K562 (cell line): ENCODE results near the gene IBA57. TPM values are rescaled to one million over a fixed set of nuclear protein-coding genes. Genes with fewer than 3 reads are reported as not detected.

Source experiments
- ATAC-seq: fragments of 200-7000 bp; cut with Tn5 transposase; 3 replicates; pipeline ENCODE4 v1.9.1; 2020; ENCODE audit warnings: moderate library complexity
- BruUV-seq: library from RNA; stranded (reverse); fragments of 400-500 nt; replicated peaks from 2 replicates; lab custom pipeline; 2021; lab: Mats Ljungman, UMichigan
- CTCF ChIA-PET: fragments of 300-600 bp; formaldehyde crosslinking; extraction: SDS; loops from one replicate; lab custom pipeline; 2021; ENCODE audit warnings: low intra/inter-chr PET ratio; lab: Yijun Ruan, JAX
- POLR2A ChIA-PET: fragments of 300-600, 350-650 bp; sonication (Branson Sonifier 250); formaldehyde crosslinking; extraction: SDS; loops from one replicate; lab custom pipeline; 2021; ENCODE audit warnings: antibody characterized with exemption, inconsistent platforms; lab: Yijun Ruan, JAX
- DNase-seq, 4 experiments: peaks; one replicate each; pipeline versions ENCODE4 v3.0.0 to v3.0.0-alpha.2; 2011 to 2018; ENCODE audit warnings: low spot score in 3 of 4, mixed read lengths in 3 of 4; ENCODE audit errors: extremely low read depth in 1 of 4
- FAIRE-seq: peaks from 2 replicates; lab custom pipeline; 2011; peaks lifted over from hg19 to GRCh38; lab: Jason Lieb, UNC
- H2AFZ ChIP-seq: 2 replicates; pipeline ENCODE4 v1.6.0; 2011; ENCODE audit warnings: low read depth, low read length, control low read depth, inconsistent platforms
- H3K27ac ChIP-seq: fragments of 200-600 bp; 3 replicates; pipeline ENCODE4 v1.8.0; 2011; ENCODE audit warnings: low read depth, mild to moderate bottlenecking, control low read depth, inconsistent platforms, low read length, moderate library complexity, mixed read lengths; ENCODE audit errors: extremely low read depth
- H3K27me3 ChIP-seq, 2 experiments: fragments of 300-600 bp in 1 of 2; 2 replicates in 1 of 2; 3 replicates in 1 of 2; pipeline versions ENCODE4 v1.6.0 to v1.8.0; 2011; ENCODE audit warnings: inconsistent platforms in 2 of 2, low read length in 2 of 2, mild to moderate bottlenecking in 1 of 2, mixed read lengths in 1 of 2, moderate library complexity in 1 of 2; ENCODE audit not compliant: control insufficient read depth in 2 of 2, insufficient read depth in 2 of 2
- H3K36me3 ChIP-seq: fragments of 300-600 bp; 3 replicates; pipeline ENCODE4 v1.8.0; 2011; ENCODE audit warnings: mild to moderate bottlenecking, low read length, inconsistent platforms; ENCODE audit not compliant: control insufficient read depth, insufficient read depth
- H3K4me1 ChIP-seq, 2 experiments: fragments of 200-600 bp in 1 of 2; replicated peaks in 1 of 2; 2 replicates in 1 of 2; 3 replicates in 1 of 2; pipeline versions ENCODE4 v1.5.1 to v1.8.0; 2011; ENCODE audit warnings: inconsistent platforms in 2 of 2, low read length in 2 of 2, mild to moderate bottlenecking in 1 of 2, mixed read lengths in 1 of 2, moderate library complexity in 1 of 2; ENCODE audit not compliant: control insufficient read depth in 2 of 2, insufficient read depth in 2 of 2
- H3K4me2 ChIP-seq: 2 replicates; pipeline ENCODE4 v1.6.1; 2011; ENCODE audit warnings: low read length, control low read depth, inconsistent platforms, mixed read lengths; ENCODE audit not compliant: insufficient read depth
- H3K4me3 ChIP-seq: fragments of 200-600 bp; sonication (generic), shearing (Covaris generic); 2 replicates; pipeline ENCODE4 v1.5.1; 2016; ENCODE audit warnings: control low read depth, inconsistent platforms
- H3K79me2 ChIP-seq: fragments of 200-600 bp; 3 replicates; pipeline ENCODE4 v1.8.0; 2011; ENCODE audit warnings: low read length, inconsistent platforms; ENCODE audit not compliant: control insufficient read depth, insufficient read depth
- H3K9ac ChIP-seq, 2 experiments: 2 replicates each; pipeline versions ENCODE4 v1.6.0 to v1.6.1; 2011; ENCODE audit warnings: low read depth in 2 of 2, low read length in 2 of 2, control low read depth in 1 of 2, inconsistent platforms in 1 of 2, mild to moderate bottlenecking in 1 of 2, mixed read lengths in 1 of 2; ENCODE audit not compliant: insufficient read depth in 1 of 2
- H3K9me1 ChIP-seq: one replicate; pipeline ENCODE4 v1.6.0; 2011; ENCODE audit warnings: inconsistent platforms, mild to moderate bottlenecking, low read length, moderate library complexity; ENCODE audit not compliant: control insufficient read depth, insufficient read depth
- H3K9me3 ChIP-seq: replicated peaks from 2 replicates; pipeline ENCODE4 v1.5.1; 2011; ENCODE audit warnings: low read depth, low read length, inconsistent platforms; ENCODE audit not compliant: control insufficient read depth, insufficient read depth
- H4K20me1 ChIP-seq: replicated peaks from 2 replicates; pipeline ENCODE4 v1.6.1; 2011; ENCODE audit warnings: low read length, inconsistent platforms, mixed read lengths; ENCODE audit not compliant: control insufficient read depth, insufficient read depth
- ARID2 ChIP-seq: fragments of 450-650 bp; IDR thresholded peaks from 2 replicates; pipeline ENCODE4 v1.6.1; 2017; ENCODE audit warnings: antibody characterized with exemption, mild to moderate bottlenecking
- BRF2 ChIP-seq: IDR thresholded peaks from 3 replicates; pipeline ENCODE4 v1.6.1; 2011; ENCODE audit warnings: borderline replicate concordance, mild to moderate bottlenecking; ENCODE audit not compliant: insufficient read length, insufficient read depth
- MITF ChIP-seq: IDR thresholded peaks from 2 replicates; pipeline ENCODE4 v1.6.1; 2014; ENCODE audit warnings: antibody characterized with exemption
- MYBL2 ChIP-seq, 2 experiments: fragments of 450-650 bp in 1 of 2; sonication (generic) in 1 of 2; formaldehyde crosslinking in 1 of 2; IDR thresholded peaks; 2 replicates each; pipeline versions ENCODE4 v1.6.1 to v1.8.1; 2017 to 2022; ENCODE audit warnings: borderline replicate concordance in 1 of 2, inconsistent platforms in 1 of 2, low read depth in 1 of 2, mild to moderate bottlenecking in 1 of 2, missing genetic modification reagents in 1 of 2, moderate library complexity in 1 of 2
- NFXL1 ChIP-seq: fragments of 450-650 bp; formaldehyde crosslinking; IDR thresholded peaks from 2 replicates; pipeline ENCODE4 v1.4.0; 2021; ENCODE audit warnings: mild to moderate bottlenecking
- PHF21A ChIP-seq: fragments of 450-650 bp; IDR thresholded peaks from 2 replicates; pipeline ENCODE4 v1.6.1; 2017; ENCODE audit warnings: low read depth, borderline replicate concordance
- SFPQ ChIP-seq: fragments of 200-400 bp; formaldehyde crosslinking; IDR thresholded peaks from 2 replicates; pipeline ENCODE4 v1.6.1; 2017; ENCODE audit warnings: mild to moderate bottlenecking, low read depth, low read length, moderate library complexity
- STAT5B ChIP-seq: fragments of 250-450 bp; sonication (Bioruptor Pico); IDR thresholded peaks from 2 replicates; pipeline ENCODE4 v1.8.0; 2021; ENCODE audit warnings: mild to moderate bottlenecking, inconsistent platforms
- ZNF197 ChIP-seq: fragments of 200-800 bp; sonication (Bioruptor generic); IDR thresholded peaks from 2 replicates; pipeline ENCODE4 v1.6.1; 2016; ENCODE audit warnings: low read depth, missing genetic modification characterization, missing compliant biosample characterization
- ZNF280A ChIP-seq: fragments of 450-650 bp; IDR thresholded peaks from 2 replicates; pipeline ENCODE4 v1.6.1; 2018; ENCODE audit warnings: mild to moderate bottlenecking, low read depth; ENCODE audit not compliant: partially characterized antibody
- ZNF408 ChIP-seq: fragments of 250-450 bp; sonication (Bioruptor Pico); IDR thresholded peaks from 2 replicates; pipeline ENCODE4 v1.4.0; 2020; ENCODE audit warnings: low read depth, mild to moderate bottlenecking, moderate library complexity
- ZNF586 ChIP-seq: fragments of 450-650 bp; formaldehyde crosslinking; conservative IDR thresholded peaks from 2 replicates; pipeline ENCODE4 v1.4.0; 2020; ENCODE audit warnings: mild to moderate bottlenecking, moderate library complexity
- WGBS: fragments of 100-300 bp; shearing (Covaris generic); methylation state at CpG from one replicate; pipeline ENCODE4 v1.1.6; 2016; ENCODE audit warnings: low coverage, mixed read lengths; ENCODE audit not compliant: insufficient coverage; ENCODE audit errors: missing lambda C conversion rate; 5-methylcytosine and 5-hydroxymethylcytosine counted together
- in situ Hi-C: fragments of 300-500 bp; cut with MboI; formaldehyde crosslinking; loops from 4 replicates; pipeline ENCODE4 v1.15.0; 2018; ENCODE audit warnings: inconsistent platforms, mixed read lengths
- intact Hi-C: fragments of 100-400 bp; cut with micrococcal nuclease; formaldehyde crosslinking; loops from 2 replicates; pipeline ENCODE4 v1.14.2; 2022
- polyA plus RNA-seq, 8 experiments: library from polyadenylated mRNA; depleted of rRNA in 4 of 8; stranded (reverse) in 5 of 8; unstranded in 3 of 8; fragments of >200 nt; fragmentation: Nextera tagmentation in 2 of 8; fragmentation: Illumina TruSeq in 1 of 8; extraction: Ambion mirVana in 2 of 8; extraction: Trizol in 1 of 8; gene quantifications; 2 replicates each; pipeline versions ENCODE4 v1.2.1 to v1.2.3, GENCODE V29; 2011 to 2014; ENCODE audit warnings: inconsistent platforms in 1 of 8, missing spikeins in 1 of 8
- total RNA-seq, 7 experiments: library from RNA; depleted of rRNA in 6 of 7; stranded (reverse); fragments of >200 nt in 6 of 7; fragmentation: Illumina TruSeq in 2 of 7; extraction: Trizol in 2 of 7; gene quantifications; 2 replicates each; pipeline versions ENCODE4 v1.2.1 to v1.2.3, GENCODE V29; 2011 to 2021; ENCODE audit warnings: low replicate concordance in 1 of 7

The IBA57 gene
- total and polyA plus RNA-seq, 9 of the 15 experiments (the other 6 are each of a cell fraction or from before 2014, with no cell fraction given): 0.77 to 15.5 (median 2.7) TPM

GRCh38 chr1:228174482-228175315 is 9.1 kb downstream of the IBA57 start:
- in situ Hi-C loops: no loop called here
- peak overlapping the region; percentile 80 for H3K4me2 ChIP-seq
- TF ChIP-seq ARID2 (no peak), ZNF280A (no peak), ZNF197 (no peak), ZNF408 (CRISPR knock-in tag) (no peak), SFPQ (no peak), PHF21A (no peak), STAT5B (CRISPR knock-in tag) (no peak), BRF2 (no peak), MITF (no peak), NFXL1 (CRISPR knock-in tag) (no peak), MYBL2 (IDR thresholded peaks at IDR 0.05; ENCODE audit: low read depth) (no peak), MYBL2 (CRISPR knock-in tag; IDR thresholded peaks at IDR 0.05; ENCODE audit: borderline replicate concordance) (no peak), ZNF586 (CRISPR knock-in tag) (no peak)

More at GRCh38 chr1:228174482-228175315, 9.1 kb downstream of the IBA57 start:
- H4K20me1 ChIP-seq: peaks cover 9% of the 10 kb centered on the region
- peaks cover 4% of the 10 kb centered on the region; the same call in 1 of the 3 replicates for H3K79me2 ChIP-seq
- H2AFZ ChIP-seq: peak overlapping the region; percentile 94
- H3K27ac ChIP-seq: no peak overlapping the region
- no peaks in the 10 kb centered on the region for H3K9me1 ChIP-seq
- no peaks in the 10 kb centered on the region for H3K27me3 ChIP-seq
- peaks cover 20 to 68% of the 10 kb centered on the region in 2 experiments; a peak in 4 of 5 replicates for H3K4me1 ChIP-seq
- CTCF ChIA-PET: no interaction called here
- no peaks in the 10 kb centered on the region for H3K9me3 ChIP-seq
- POLR2A ChIA-PET: interaction anchor here (0.6 to 2.2 kb wide), 13 partner anchors 8 to 285 kb away, joined by 3 to 19 read pairs (median 3); partner anchors contain the start of gene IBA57
- H3K4me3 ChIP-seq: peak overlapping the region; percentile 24
- peak; percentile 81 to 95 (median 93) for DNase-seq
- FAIRE-seq: peak; percentile 59
- H3K36me3 ChIP-seq: peaks cover 10% of the 10 kb centered on the region; the same call in 2 of the 3 replicates
- no TSS peak for BruUV-seq
- peak; percentile 84 for ATAC-seq
- H3K9ac ChIP-seq: peak overlapping the region; percentile 24 to 82; a peak in 3 of 4 replicates
- 52% methylated on average over 48 of the region's 52 CpGs for WGBS
- intact Hi-C loops: no loop called here
